ENCODE measurements around the gene MRPL49.
"Not testable (repeated sequence)": the region's sequence is repeated elsewhere in the genome, so short reads cannot be mapped to it uniquely, and the experiment has no call there.

DNA sequence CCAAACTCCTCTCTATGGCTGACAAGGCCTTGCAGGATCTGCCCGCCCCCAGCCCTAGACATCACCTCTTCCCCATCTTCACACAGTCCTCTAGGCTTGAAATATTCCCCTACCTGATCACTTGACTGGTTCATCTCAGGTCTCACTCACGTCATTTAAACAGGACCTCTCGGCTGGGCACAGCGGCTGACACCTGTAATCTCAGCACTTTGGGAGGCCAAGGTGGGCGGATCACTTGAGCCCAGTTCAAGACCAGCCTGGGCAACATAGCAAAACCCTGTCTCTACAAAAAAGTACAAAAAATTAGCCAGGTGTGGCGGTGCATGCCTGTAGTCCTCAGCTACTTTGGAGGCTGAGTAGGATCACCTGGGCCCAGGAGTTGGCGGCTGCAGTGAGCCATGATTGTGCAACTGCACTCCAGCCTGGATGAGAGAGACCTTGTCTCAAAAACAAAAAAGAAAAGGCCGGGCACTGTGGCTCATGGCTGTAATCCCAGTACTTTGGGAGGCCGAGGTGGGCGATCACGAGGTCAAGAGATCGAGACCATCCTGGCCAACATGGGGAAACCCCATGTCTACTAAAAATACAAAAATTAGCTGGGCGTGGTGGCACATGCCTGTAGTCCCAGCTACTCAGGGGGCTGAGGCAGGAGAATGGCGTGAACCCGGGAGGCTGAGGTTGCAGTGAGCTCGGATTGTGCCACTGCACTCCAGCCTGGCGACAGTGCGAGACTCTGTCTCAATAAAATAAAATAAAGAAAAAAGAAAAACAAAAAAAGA is 3.0 kb upstream of the MRPL49 start:
- TF ChIP-seq POLR2A (IDR thresholded peaks at IDR 0.05; ENCODE audit: low read length); CHD4 (IDR thresholded peaks at IDR 0.05; ENCODE audit: borderline replicate concordance); EP300 (IDR thresholded peaks at IDR 0.05); SMC3 (IDR thresholded peaks at IDR 0.05); RCOR1 (IDR thresholded peaks at IDR 0.05; ENCODE audit: low read depth, low read length); SREBF2 (IDR thresholded peaks at IDR 0.05); JUN (IDR thresholded peaks at IDR 0.05): not testable (repeated sequence)
- TF ChIP-seq, protein P1, sequence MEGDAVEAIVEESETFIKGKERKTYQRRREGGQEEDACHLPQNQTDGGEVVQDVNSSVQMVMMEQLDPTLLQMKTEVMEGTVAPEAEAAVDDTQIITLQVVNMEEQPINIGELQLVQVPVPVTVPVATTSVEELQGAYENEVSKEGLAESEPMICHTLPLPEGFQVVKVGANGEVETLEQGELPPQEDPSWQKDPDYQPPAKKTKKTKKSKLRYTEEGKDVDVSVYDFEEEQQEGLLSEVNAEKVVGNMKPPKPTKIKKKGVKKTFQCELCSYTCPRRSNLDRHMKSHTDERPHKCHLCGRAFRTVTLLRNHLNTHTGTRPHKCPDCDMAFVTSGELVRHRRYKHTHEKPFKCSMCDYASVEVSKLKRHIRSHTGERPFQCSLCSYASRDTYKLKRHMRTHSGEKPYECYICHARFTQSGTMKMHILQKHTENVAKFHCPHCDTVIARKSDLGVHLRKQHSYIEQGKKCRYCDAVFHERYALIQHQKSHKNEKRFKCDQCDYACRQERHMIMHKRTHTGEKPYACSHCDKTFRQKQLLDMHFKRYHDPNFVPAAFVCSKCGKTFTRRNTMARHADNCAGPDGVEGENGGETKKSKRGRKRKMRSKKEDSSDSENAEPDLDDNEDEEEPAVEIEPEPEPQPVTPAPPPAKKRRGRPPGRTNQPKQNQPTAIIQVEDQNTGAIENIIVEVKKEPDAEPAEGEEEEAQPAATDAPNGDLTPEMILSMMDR (IDR thresholded peaks at IDR 0.05), result not testable (repeated sequence)
- TF ChIP-seq, protein P2, sequence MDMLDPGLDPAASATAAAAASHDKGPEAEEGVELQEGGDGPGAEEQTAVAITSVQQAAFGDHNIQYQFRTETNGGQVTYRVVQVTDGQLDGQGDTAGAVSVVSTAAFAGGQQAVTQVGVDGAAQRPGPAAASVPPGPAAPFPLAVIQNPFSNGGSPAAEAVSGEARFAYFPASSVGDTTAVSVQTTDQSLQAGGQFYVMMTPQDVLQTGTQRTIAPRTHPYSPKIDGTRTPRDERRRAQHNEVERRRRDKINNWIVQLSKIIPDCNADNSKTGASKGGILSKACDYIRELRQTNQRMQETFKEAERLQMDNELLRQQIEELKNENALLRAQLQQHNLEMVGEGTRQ (IDR thresholded peaks at IDR 0.05), result not testable (repeated sequence)
- TF ChIP-seq, protein P3, sequence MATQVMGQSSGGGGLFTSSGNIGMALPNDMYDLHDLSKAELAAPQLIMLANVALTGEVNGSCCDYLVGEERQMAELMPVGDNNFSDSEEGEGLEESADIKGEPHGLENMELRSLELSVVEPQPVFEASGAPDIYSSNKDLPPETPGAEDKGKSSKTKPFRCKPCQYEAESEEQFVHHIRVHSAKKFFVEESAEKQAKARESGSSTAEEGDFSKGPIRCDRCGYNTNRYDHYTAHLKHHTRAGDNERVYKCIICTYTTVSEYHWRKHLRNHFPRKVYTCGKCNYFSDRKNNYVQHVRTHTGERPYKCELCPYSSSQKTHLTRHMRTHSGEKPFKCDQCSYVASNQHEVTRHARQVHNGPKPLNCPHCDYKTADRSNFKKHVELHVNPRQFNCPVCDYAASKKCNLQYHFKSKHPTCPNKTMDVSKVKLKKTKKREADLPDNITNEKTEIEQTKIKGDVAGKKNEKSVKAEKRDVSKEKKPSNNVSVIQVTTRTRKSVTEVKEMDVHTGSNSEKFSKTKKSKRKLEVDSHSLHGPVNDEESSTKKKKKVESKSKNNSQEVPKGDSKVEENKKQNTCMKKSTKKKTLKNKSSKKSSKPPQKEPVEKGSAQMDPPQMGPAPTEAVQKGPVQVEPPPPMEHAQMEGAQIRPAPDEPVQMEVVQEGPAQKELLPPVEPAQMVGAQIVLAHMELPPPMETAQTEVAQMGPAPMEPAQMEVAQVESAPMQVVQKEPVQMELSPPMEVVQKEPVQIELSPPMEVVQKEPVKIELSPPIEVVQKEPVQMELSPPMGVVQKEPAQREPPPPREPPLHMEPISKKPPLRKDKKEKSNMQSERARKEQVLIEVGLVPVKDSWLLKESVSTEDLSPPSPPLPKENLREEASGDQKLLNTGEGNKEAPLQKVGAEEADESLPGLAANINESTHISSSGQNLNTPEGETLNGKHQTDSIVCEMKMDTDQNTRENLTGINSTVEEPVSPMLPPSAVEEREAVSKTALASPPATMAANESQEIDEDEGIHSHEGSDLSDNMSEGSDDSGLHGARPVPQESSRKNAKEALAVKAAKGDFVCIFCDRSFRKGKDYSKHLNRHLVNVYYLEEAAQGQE (IDR thresholded peaks at IDR 0.05), result not testable (repeated sequence)
- TF ChIP-seq, protein P4, sequence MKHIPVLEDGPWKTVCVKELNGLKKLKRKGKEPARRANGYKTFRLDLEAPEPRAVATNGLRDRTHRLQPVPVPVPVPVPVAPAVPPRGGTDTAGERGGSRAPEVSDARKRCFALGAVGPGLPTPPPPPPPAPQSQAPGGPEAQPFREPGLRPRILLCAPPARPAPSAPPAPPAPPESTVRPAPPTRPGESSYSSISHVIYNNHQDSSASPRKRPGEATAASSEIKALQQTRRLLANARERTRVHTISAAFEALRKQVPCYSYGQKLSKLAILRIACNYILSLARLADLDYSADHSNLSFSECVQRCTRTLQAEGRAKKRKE (CRISPR knock-in tag; IDR thresholded peaks at IDR 0.05; ENCODE audit: low read depth), result not testable (repeated sequence)
- TF ChIP-seq, protein P5, sequence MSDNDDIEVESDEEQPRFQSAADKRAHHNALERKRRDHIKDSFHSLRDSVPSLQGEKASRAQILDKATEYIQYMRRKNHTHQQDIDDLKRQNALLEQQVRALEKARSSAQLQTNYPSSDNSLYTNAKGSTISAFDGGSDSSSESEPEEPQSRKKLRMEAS (IDR thresholded peaks at IDR 0.05), result not testable (repeated sequence)
